HG02571 (cell line): ENCODE results near the gene RPSA.
"Not testable (repeated sequence)": the region's sequence is repeated elsewhere in the genome, so short reads cannot be mapped to it uniquely, and the experiment has no call there.

Source experiments
- ATAC-seq: cut with Tn5 transposase; IDR thresholded peaks from one replicate; pipeline ENCODE4 v1.9.1; 2021; ENCODE audit warnings: mild to moderate bottlenecking, moderate library complexity; ENCODE audit not compliant: unreplicated experiment

Gene RPSA

GRCh38 chr3:39418556-39419225, 12.2 kb downstream of the RPSA start:
- ATAC-seq = not testable (repeated sequence)

- no peak for ATAC-seq
These were observed 13.3 kb downstream of the RPSA start for GRCh38 chr3:39419742-39420315.

GRCh38 chr3:39420543-39420942, 14.0 kb downstream of the RPSA start:
- no peak for ATAC-seq

DNA sequence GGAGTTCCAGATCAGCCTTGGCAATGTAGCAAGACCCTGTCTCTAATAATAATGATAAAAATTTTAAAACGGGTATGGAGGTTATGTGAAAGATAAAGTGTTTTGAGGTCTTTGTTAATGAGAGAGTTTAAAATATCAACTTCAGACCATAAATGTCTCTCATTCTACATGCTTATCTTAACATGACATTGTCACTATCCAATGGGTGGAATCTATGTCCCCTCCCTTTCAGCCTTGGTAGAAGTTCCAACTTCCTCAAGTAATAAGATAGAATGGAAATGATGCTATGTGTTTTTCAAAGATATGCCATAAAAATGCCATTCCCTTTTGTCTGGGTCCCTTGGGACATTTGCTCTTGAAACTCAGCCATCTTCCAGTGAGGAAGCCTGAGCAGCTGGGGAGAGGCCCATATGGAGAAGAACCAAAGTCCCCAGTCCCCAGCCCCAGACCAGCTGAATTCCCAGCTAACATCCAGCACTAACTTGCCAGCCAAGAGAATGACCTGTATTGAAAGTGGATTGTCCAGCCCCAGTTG, 17.0 kb downstream of the RPSA start:
- ATAC-seq = no peak

DNA sequence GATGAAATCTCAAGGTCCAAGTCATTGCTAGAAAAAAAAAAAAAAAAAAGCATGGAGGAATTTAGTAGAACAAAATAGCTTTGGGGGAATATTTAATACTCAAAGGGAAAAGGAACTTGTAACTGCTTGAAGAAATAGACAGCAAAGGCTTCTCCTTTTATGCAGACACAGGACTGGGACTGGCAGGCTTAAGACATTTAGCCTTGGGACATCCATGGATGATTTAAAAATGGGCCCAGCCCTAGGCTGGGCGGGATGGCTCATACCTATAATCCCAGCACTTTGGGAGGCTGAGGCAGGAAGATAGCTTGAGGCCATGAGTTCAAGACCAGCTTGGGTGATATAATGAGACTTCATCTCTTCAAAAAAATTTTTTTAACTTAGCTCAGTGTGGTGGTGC, 19.8 kb downstream of the RPSA start:
- ATAC-seq = no peak

DNA sequence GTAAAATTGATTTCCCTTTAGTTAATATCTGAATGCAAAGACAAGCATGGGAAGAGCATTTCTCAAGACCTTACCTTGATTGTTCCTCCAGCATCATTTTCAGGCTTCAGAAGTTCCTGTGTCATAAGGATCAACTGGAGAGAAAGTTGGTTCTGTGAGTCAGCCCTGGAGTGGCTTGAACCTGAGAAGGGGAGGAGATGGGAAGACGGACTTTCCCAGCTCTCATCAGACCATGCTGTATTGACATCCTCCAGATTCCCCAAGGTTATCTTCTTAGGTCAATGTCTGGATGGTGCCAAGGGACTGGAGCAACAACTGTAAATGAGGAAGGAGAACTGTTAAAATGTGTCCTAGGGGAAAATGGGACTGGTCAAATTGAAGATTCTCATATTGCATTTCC, 21.0 kb downstream of the RPSA start:
- no peak for ATAC-seq

- no peak for ATAC-seq
These were observed 22.3 kb downstream of the RPSA start for GRCh38 chr3:39428745-39429201.

GRCh38 chr3:39429466-39429865, 22.9 kb downstream of the RPSA start:
- no peak for ATAC-seq

DNA sequence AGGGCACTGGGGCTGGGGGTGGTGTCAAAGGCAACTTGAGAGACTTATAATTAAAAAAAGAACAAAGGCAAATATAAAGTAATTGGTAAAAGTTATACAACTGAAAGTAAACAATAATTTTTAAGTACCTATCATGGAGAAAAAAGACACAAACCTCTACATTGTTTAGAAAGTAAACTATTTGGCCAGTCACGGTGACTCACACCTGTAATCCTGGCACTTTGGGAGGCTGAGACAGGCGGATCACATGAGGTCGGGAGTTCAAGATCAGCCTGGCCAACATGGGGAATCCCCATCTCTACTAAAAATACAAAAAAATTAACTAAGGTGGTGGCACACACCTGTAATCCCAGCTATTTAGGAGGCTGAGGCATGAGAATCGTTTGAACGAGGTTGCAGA, 25.8 kb downstream of the RPSA start:
- ATAC-seq = no peak

GRCh38 chr3:39433642-39434041, 27.1 kb downstream of the RPSA start:
- no peak for ATAC-seq

- ATAC-seq = no peak
These were observed 28.1 kb downstream of the RPSA start for GRCh38 chr3:39434574-39434973.

DNA sequence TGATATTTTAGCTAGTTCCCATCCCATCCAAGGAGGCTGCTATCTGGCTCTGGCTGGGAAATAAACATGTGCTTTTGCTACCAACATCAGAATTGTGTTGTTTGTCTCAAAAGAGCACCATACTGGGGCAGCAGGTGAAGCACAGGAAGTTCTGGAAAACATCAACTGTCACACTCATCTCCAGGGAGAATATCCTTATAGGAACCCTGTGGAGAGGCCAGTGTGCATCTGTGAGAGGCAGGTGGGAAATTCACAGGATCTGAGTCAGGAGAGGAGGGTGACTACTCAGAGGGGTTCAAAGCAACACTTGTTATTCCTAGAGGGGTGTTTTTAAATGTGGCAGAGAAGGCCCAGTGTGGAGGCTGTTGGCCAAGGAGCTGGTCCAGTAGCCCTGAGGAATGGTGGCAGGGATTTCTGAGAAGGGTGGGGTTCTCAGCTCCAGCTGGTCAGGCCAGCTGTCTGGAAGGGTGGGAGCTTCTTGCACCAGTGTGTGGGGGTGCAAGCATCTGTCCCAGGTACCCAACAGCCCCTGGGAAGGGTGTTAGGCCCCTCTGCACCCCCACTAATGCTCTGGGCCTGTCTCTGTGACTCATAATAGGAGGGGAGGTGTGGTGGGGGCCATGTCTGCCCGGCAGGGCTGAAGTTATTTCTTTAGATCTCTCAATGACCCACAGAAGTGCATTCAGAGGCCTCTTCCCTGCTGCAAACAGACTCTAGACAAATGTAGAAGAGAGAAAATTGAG, 28.7 kb downstream of the RPSA start:
- no peak for ATAC-seq

DNA sequence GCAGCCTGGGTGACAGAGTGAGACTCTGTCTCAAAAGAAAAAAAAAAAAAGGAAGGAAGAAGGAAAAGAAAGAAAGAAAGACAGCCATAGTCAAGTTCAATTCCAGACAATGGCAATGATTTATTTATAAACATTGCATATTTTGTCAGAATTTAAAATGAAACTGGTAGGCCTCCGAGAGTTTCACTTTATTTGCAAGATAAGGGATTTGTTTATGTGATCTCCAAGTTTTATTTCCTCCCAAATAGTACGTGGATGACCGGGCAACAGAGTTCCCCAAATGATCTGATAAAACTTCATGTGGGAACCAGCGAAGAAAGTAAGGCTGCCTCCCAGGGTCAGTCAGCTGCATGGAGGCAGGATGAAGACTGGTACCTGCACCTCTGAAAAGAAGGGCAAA, 32.4 kb downstream of the RPSA start:
- ATAC-seq = no peak

DNA sequence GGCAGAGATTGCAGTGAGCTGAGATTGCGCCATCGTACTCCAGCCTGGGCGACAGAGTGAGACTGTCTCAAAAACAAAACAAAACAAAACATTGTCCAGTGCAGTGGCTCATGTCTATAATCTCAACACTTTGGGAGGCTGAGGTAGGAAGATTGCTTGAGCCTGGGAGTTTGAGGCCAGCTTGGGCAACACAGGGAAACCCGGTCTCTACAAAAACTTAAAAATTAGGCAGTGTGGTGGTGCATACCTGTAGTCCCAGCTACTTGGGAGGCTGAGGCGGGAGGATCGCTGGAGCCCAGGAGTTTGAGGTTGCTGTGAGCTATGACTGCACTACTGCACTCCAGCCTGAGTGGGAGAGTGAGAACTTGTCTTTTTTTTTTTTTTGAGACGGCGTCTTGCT, 33.8 kb downstream of the RPSA start:
- ATAC-seq = no peak

DNA sequence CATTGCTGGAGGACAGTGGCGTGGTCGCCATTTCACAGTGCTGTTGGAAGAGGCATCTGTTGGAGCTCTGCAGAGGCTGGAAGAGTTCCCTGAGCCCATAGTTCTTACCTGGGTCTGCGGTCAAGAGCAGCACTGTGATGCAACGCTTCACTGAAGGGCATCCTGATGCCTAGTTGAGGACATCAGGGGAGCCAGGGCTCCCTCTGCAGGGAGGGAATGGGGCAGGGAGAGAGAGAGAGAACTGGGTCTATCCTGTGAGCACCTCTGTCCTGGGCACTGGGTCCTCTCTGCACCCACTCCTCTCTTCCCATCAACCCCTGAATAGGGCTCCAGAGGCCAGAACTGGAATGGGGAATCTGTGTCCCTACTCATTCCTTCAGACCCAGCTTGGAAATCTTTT, 37.0 kb downstream of the RPSA start:
- no peak for ATAC-seq

- ATAC-seq = no peak
These were observed 39.4 kb downstream of the RPSA start for GRCh38 chr3:39445927-39446326.

GRCh38 chr3:39446444-39446843, 39.9 kb downstream of the RPSA start:
- ATAC-seq = no peak

DNA sequence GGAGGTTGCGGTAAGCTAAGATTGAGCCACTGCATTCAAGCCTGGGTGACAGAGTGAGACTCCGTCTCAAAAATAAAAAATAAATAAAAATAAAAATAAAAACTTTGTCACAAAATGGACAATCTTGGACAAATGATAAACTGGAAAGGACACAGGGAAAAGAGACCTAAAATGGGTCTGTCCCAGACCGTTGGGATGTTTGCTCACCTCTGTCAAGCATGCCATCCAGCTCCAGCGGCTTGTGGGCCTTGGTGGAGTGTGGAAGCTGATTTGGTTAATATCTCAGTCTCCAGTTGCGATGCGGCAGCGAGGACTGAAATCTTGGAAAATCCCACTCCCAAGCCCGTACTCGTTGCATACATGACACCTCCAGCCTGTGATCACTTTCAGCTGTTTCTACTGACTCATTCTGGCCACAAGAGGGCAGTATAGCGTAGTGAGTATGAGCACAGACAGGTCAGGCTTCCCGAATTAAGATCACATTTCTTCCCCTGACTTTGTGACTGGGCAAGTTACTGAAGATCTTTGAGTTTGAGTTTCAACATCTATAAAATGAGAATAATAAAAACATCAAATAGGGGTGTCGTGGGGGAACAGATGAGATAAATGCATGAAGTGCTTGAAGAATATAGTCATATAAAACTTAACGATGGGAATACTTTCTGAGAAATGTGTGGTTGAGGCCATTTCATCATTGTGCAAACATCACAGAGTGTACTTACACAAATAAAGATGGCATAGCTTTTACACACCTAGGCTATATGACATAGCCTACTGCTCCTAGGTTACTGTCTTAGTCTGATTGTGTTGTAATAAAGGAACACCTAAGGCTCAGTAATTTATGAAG, 41.3 kb downstream of the RPSA start:
- peak; percentile 65 for ATAC-seq

DNA sequence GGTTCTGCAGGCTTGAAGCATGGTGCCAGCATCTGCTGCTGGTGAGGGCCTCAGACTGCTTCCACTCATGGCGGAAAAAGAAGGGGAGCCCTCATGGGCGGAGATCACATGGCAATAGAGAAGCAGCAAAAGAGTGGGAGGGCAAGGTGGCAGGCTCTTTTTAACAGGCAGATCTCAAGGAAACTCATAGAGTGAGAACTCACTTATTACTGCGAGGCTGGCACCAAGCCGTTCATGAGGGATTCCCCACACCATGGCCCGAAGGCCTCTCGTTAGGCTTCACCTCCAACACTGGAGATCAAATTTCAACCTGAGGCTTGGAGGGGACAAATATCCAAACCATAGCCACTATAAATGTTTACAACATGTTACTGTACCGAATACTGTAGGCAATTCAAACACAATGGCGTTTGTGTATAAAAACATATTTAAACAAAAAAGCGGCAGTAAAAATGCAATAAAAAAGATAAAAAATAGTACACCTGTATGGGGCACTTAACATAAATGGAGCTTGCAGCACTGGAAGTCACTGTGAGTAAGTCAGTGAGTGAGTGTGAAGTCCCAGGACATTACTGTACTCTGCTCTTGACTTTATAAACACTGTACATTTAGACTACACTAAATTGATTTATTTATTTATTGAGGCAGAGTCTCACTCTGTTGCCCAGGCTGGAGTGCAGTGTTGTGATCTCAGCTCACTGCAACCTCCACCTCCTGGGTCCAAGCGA, 42.1 kb downstream of the RPSA start:
- no peak for ATAC-seq

DNA sequence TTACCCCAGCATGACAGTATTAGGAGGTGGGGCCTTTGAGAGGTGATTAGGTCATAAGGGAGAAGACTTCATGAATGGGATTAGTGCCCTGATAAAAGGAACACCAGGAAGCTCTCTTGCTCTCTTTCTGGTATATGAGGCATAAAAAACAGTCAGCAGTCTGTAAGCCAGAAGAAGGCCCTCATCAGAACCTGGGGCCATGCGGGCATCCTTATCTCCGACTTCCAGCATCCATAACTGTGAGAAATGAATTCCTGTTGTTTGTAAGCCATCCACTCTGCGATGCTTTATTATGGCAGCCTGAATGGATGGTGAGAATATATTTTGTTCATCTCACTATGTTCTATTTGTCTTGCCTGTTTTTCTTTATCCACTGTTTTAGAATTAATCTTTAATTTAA, 43.3 kb downstream of the RPSA start:
- no peak for ATAC-seq
